Measurements from ENCODE around the gene DBN1. TPM values are rescaled to one million over a fixed set of nuclear protein-coding genes. Genes with fewer than 3 reads are reported as not detected.
"Not testable (repeated sequence)": the region's sequence is repeated elsewhere in the genome, so short reads cannot be mapped to it uniquely, and the experiment has no call there.

The DBN1 gene
- total and polyA plus RNA-seq, 2 experiments from 2014 or later = 106 to 290 TPM

GRCh38 chr5:177486256-177486655, 12.8 kb upstream of the DBN1 start (continued):
- TF ChIP-seq ETS1 (IDR thresholded peaks at IDR 0.05) = no peak
- TF ChIP-seq POLR2AphosphoS5 (IDR thresholded peaks at IDR 0.05; ENCODE audit: low read depth) = no peak
- TF ChIP-seq NANOG (IDR thresholded peaks at IDR 0.05; ENCODE audit: borderline replicate concordance) = no peak
- TF ChIP-seq EZH2phosphoT487 (IDR thresholded peaks at IDR 0.05; ENCODE audit: unreplicated experiment) = no peak
- TF ChIP-seq JUNB (IDR thresholded peaks at IDR 0.05; ENCODE audit: unreplicated experiment) = no peak
- TF ChIP-seq REST (IDR thresholded peaks at IDR 0.05; ENCODE audit: unreplicated experiment) = no peak
- no peak for TF ChIP-seq ZNF114 (CRISPR knock-in tag; IDR thresholded peaks at IDR 0.05)
- no peak for TF ChIP-seq CREB1 (CRISPR knock-in tag; IDR thresholded peaks at IDR 0.05; ENCODE audit: low read depth)
- TF ChIP-seq EZH2 (IDR thresholded peaks at IDR 0.05; ENCODE audit: low read depth, unreplicated experiment) = no peak
- no peak for TF ChIP-seq CTCF (conservative IDR thresholded peaks at IDR 0.05; ENCODE audit: low read depth in 2 of 2)

- H3F3A ChIP-seq (replicated peaks; ENCODE audit: low read depth); H3K9me2 ChIP-seq (ENCODE audit: insufficient read depth); H3K27ac ChIP-seq (ENCODE audit: low read depth); H2AFZ ChIP-seq; H3K27ac Mint-ChIP-seq; H3K79me2 ChIP-seq (replicated peaks; ENCODE audit: insufficient read depth); H3K4me3 Mint-ChIP-seq; H3K27me3 ChIP-seq (ENCODE audit: insufficient read depth); DNase-seq (ENCODE audit: low spot score); H3K4me2 ChIP-seq; H3K9me3 Mint-ChIP-seq; H4K20me1 ChIP-seq (replicated peaks; ENCODE audit: insufficient read depth); ATAC-seq; H3K4me3 ChIP-seq; H3K4me1 ChIP-seq (ENCODE audit: insufficient read depth); H3K4me1 Mint-ChIP-seq: not testable (repeated sequence)
- H3K36me3 Mint-ChIP-seq (ENCODE audit: low read depth) = peaks cover 77% of the 10 kb centered on the region
- peaks cover 28% of the 10 kb centered on the region for H3K27me3 Mint-ChIP-seq (ENCODE audit: insufficient read depth, low read depth, poor library complexity)
- H3K36me3 ChIP-seq (ENCODE audit: insufficient read depth) = peaks cover 14% of the 10 kb centered on the region
Observed at GRCh38 chr5:177485753-177486152, 12.3 kb upstream of the DBN1 start.
